Skin of body (tissue), 2 donors: Measurements from ENCODE around the gene CXCR6. TPM values are rescaled to one million over a fixed set of nuclear protein-coding genes. Genes with fewer than 3 reads are reported as not detected.

Experiments used
- DNase-seq: peaks from one replicate; lab custom pipeline; 2025; lab: John Stamatoyannopoulos, UW
- total RNA-seq: library from RNA; depleted of rRNA; stranded (reverse); fragments of >200 nt; gene quantifications from one replicate; pipeline ENCODE4 v1.2.3, GENCODE V29; 2014

CXCR6 gene
- 0.39 TPM for total RNA-seq

DNA sequence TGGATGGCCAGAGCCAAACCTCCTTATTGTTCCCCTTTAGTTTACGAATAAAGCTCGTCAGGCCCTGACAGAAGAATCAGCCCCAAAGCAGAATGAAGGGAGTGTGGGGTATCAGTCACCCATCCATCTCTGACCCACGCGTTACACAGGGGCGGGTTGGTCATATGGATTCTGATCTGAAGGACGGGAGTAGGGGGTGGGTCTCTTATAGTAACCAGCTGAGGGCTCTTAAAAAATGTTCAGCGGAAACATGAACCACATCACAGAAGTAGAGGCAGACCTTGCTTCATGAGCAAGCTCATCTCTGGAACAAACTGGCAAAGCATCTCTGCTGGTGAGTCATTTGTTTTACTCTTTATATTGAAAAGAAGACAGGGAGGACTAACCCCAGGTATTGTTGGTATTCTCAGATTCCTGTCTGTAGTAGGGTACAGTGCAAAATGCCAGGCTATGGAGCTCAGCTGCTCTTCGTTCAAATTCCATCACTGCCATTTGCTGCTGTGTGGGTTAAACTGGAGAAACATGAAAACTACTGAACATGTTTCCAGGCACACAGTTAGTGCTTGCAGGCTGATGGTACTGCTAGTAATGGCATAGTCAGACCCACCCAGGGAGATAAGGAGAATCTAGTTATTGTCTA is at the start of gene CXCR6:
CXCR6 (plus strand) TSS at position 258 of the 640 bp plus-strand sequence. CDS start 3,018 bp downstream, outside the sequence.
- no peak for DNase-seq

DNA sequence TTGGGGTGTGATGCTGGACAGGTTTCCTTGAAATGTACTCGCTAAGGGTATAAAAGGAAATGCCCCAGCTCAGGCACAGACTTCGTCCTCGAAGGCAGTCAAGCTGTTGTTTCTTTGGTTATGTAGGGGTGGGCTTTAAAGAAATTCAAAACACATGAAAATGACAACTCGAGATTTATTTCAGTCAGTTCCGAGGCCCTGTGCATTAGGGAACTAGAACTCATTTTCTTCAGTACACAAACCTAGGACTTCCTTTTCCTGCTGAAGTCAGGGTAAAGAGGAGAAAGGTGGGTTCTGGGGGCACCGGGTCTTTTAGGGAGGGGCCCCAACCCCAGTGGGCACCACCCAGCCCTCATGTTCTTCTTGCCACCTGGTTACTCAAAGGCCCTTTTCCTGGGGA is 49.2 kb upstream of the CXCR6 start:
- DNase-seq, result no peak

DNA sequence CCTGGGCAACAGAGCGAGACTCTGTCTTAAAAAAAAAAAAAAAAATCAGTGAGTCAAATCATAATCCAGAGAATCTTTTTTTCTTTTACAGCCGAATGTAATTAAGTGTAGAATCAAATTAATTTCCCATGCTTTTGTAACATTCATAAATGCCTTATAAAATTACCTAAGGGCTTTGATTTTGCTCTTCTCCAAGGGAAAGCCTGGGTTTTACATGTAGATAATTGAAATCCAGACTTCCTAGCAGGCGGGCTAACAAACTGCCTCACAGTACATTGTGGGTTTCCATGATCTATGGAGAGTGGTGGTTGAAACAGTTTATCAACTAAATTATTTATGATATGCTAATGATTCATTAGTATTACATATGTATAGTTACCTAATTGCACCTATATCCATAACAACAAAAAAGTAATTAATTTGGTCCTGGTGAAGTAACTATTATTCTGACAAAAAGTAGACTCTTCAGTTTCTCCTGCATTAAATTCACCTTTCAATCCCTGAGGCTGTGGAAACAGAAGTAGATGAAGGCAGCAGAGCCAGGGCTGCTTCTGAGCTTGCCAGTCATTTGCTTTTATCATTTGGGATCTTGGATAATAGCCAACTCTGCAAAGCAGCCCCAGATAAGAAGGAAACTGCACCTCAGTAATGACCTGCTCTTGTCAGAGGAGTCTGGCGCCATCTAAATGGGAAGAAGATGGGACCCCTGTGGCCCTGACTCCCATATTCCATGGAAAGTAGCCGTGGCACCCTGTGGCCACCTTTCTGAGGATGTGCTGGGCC is 47.4 kb upstream of the CXCR6 start:
- no peak for DNase-seq

DNA sequence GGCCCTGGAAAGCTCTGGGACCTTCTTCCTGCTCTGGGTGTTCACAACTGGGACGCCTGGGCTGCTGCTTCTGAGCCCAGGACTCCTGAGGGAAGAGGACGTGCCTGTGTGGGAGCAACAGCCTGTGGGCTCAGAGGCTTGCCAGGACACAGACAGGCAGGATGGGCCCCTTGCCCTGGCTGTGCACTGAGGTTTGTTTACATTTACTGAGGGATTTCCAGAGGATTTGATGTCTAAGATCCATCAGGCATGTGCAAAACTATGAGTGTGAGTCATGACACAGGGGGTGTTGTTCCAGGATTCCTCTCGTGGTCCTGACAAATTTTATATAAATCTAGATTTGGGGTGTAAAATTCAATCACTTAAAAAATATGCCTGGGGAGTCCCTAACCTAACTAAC is 46.3 kb upstream of the CXCR6 start:
- DNase-seq, result no peak

DNA sequence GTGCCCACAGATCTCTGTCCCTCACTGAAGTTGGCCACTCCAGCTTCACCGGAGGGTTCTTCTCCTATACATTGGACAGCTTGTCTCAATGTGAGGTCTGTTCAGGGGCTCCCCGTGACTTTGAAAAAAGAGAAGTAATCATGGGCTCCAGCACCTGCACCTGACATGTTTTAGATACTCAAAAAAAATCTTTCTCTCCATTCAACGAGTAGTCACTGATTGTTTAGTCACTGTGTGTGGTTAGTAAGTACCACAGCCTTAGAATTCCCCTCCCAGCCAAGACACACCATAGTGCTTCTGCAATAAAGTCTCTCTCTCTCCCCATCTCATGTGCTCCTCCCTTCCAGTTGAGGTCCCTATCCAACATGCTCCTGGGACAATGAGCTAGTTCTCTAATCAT is 38.3 kb upstream of the CXCR6 start:
- DNase-seq, result no peak

DNA sequence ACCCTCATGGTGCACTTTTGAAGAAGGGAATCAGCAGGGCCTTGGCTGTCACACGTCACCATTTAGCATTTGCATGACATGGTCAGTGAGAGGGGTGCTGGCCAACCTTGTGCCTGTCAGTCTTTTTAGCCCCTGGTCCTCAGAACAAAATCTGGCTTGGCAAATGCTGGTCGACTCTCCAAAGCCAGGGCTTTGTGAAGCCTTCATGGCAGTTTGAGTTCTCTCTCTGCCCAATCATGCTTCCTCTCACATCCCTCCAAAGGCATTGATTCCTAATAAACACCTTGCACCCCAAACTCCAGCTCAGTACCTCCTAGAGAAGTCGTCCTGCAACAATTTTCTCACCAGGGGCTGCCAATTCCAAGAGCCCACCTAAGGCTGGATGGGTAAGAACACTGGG is 37.5 kb upstream of the CXCR6 start:
- DNase-seq, result no peak

DNA sequence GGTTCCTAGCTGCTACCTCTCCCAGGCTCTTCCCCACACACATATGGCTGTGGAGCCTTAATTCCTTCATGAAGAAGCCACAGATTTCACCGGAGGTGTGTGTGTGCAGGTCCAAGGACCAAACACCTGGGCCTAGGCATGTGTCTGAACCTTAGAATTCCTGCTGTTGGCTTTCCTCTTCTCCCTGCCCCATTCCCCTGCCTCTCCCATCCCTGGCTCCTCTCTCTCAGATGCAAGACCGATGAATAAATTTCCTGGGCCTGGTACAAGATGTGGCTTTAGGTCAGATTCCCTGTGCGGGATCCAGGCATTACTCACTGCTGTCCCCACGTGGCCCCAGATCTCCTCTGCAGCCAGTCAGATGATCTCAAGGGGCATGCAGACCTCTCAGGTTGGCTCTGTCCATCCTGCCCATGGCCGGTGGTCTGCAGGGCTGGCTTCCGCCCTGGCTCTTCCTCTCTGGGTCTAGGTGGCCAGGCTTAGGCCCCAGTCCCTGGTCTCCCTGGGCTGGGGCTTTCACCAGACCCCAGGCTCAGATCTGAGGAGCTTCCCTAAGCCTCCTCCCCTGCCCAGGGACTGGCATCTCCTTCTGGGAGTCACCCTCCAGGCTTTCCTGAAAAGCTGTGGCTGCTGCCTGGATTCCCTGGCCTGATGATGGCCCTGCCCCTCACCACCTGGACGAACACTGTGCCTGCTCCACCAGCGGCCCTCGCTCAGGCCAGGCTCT is 36.4 kb upstream of the CXCR6 start:
- no peak for DNase-seq

DNA sequence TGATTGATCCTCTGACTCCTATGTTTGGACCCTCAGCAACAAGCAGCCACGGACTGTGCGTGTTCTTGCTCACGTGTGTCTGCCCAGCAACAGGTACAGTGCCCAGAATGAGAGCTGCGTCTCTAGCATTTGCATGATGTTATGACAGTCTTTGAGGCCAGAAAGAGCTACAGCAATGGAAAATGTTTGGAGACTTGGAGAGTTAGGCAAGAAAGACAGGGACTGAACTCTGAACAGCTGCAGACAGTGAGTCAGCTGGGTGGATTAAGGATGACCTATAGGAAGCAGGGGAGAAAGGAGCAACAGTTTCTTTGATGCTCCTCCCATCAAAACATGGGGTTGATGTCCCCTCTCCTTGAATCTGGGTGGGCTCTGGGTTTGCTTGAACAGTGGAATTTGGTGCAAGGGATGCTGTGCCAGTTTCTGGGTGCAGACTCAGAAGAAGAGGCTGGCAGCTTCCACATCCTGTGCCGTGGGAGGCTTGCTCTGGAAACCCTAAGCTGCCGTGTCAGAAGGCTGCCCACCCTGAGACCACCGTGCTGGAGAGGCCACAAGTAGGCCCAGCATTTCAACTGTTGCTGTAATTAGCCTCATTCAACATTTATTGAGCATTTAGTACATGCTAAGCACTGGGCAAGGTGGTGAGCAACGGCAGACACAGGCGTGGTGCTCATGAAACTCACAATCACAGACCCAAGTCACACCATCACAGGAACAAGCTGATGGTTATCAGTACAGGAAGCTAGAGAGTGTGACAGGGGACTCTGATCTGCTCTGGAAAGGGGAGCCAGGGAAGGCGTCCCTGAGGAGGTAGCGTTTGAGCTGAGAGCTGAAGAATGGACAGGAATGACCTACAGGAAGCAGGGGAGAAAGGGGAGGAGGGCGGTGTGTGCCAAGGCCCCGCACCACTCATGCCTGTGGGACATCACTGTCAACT is 35.2 kb upstream of the CXCR6 start:
- DNase-seq, result no peak

DNA sequence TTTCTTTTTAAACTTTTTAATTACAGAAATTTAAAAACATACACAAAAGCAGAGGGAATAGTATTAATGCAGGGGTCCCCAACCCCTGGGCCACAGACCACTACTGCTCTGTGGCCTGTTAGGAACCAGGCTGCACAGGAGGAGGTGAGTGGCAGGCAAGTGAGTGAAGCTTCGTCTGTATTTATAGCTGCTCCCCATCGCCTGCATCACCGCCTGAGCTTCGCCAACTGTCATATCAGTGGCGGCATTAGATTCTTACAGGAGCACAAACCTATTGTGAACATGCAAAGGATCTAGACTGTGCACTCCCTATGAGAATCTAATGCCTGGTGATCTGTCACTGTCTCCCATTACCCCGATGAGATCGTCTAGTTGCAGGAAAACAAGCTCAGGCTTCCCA is 34.5 kb upstream of the CXCR6 start:
- DNase-seq, result no peak

DNA sequence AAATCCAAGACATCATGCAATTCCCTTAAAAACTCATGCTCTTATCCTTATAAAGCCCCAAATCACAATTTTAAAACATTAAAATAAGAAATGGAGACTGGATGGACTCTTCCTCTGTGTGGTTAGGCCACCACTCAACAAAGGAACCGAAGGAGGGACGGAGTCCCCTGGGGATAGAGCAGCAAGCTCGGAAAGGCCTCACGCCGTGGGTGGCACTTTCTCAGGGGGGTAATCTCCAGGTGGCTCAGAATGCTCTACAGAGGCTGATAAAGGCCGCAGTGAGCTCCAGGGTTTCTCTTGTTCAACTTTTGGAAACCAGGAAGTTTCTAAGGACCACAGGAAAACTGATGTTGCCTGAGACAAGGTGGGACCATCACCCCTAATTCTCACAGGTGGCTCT is 33.7 kb upstream of the CXCR6 start:
- no peak for DNase-seq

DNA sequence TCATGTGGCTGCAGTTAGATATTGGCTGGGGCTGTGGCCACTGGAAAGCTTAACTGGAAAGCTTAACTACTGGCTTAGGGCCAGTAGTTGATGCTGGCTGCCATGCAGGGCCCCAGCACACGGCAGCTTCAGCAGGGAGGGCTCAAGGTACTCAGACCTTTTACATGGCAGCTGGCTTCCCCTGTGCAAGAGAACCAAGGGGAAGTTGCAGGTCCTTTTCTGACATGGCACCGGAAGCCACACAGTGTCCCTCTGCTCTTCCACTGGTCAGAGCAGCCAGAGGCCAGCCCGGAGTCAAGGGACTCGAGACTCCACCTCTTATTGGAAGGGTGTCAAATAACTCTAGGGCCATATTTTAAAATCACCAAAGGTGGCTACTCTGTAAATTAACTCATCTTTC is 32.4 kb upstream of the CXCR6 start:
- no peak for DNase-seq

DNA sequence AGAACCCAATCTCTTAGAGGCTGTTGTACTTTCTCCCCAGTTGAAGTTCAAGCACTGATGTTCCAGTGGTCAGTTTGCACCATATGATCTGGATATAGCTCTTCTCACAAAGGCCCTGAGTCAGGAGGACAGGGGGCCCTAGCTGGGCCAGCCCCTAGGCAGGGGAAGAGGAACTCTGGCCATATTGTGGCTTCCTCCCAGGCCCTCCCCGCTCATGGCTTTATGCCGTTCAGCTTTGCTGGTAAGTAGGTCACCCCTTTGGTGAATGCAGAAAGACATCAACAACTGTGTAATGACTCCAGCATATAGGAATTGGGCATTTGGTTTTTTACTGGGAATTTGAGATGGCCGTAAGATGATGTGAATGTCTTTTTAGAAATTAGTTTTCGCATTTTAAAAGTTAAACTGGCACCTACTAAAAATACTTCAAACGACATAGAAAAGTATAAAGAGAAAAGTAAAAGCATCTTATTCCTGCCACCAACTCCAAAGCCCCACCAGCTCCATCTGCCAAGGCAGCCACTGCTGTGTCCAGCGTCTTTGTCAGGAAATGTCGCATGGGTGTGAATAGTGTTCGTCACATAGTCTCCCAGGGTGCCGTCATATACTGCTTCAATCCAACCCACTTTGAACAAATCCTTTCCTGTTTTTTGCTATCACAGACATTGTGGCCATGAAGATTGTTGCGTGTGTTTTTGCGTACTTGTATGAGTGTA is 31.6 kb upstream of the CXCR6 start:
- no peak for DNase-seq

DNA sequence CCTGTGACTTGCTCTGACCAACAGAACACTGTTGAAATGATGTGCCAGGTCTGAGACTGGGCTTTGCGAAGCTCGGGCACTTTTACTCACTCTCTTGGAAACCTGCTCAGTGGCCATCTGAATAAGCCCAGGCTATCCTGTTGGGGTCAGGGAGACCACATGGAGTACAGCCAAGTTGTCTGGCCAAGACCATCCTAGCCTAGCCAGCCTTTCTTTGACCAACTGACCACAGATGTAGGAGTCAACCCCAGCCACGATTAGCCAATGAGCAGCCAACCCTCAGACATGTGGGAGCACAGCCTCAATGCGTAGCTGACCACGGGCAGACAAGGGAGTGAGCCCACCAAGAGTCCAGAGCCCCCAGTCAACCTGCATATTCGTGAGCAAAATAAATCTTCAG is 30.8 kb upstream of the CXCR6 start:
- no peak for DNase-seq

DNA sequence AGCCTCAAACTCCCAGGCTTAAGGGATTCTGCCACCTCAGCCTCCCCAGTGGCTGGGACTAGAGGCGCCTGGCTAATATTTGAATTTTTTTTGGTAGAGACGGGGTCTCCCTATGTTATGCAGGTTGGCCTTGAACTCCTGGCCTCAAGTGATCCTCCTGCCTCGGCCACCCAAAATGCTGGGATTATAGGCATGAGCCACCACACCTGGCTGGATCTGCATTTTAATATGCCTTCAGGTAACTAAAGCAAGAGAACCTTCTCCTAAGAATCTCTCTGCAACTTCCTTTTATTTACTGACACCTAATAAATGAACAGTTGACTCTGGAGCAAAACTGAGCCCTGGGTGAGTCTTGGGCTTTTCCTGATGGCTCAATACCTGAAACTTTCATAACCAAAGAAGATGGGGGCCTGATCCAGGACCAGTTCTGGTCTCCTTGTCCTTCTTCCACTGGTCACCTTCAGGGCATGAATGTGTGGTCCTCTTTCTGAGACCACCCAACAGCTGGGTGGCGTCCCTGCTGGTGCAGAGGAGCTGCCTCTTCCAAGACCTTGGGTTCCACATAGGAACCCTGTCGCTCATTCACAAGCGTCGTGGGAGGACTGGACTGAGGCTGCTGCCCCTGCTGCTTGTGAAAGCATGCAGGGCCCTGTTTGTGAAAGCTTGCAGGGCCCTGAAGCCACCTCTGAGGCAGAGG is 28.8 kb upstream of the CXCR6 start:
- no peak for DNase-seq

DNA sequence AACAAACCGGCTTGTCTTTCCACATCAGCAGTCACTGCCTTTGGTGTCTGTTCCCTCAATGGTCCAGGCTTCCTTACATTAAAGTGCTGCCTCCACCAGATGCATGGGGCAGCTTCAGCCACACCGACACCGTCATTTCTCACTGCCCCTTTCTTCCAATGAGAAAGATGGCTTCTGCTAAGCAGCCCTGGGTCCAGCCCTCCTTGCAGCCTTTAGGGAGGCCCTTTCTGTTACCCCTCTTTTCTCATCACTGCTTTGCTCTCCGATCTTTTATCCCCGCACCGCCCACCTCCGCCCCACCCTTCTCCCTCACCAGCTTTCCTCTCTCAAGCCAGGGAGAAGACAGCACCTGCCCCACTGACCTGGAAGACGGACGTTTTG is 28.2 kb upstream of the CXCR6 start:
- no peak for DNase-seq

DNA sequence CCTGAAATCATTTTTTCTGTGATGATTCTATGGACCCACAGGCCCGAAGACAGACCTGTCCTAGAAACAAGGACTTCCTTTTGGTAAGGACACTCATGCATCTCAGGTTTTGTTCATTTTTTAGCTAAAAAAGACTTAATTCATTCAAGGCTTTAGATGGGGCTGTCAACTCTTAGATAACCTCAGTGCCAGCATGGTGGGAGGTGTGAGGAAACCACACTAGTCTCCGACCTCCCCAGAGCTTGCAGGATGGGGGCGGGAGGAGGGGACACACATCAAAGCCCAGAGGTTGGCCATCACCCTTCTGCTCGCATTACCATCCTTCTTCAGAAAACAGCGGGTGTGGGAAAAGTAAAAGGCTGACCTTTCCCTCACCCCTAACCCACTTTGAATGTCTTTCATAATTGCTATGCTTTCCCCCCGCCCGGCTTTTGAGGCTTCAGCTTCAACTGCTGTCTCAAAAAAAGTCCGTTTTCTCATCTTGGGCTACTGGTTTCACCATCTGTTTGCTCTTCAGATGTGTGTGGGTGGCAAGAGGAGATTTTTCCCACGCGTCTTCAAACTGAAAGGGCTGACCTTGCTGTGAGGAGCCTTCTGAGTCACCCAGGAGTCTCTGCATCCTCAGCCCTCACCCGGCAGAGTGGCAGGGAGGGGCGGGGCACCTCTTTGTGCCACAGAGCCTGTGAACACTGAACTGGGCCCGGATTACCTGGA is 27.6 kb upstream of the CXCR6 start:
- no peak for DNase-seq

DNA sequence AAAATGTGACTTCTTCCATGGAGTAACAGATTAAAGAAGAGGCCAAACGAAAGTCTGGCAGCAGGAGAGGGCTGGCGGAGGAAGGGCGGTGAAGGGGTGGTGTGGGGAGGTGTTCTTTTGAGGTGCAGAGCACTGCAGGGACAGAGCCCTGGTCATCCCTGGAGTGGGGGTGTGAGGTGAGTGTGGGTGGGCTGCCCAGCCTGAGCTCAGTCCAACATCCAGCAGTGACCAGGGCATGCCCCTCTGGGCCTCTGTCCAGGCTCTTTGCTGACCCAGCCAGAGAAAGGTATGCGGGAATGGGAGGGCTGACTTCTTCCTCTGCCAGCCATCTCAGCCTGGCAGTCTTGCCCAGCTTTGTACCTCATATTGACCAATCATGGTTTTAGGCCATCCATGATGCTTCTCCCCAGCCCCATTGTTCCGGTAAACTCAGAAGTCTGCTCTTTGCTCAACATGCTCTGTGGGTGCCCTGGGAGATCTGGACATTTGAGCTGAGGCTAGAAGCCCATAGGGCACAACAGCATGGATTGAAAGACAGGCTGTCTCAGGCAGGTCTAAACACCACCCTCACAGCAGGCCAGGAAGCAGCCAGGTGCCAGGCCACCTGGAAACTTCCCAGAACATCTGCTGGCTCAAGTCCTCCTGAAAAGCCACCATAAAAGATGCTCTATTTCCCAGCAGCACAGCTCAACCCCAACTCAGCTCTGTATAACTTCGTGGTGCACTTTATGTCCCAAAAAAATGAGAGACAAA is 25.9 kb upstream of the CXCR6 start:
- DNase-seq, result no peak

DNA sequence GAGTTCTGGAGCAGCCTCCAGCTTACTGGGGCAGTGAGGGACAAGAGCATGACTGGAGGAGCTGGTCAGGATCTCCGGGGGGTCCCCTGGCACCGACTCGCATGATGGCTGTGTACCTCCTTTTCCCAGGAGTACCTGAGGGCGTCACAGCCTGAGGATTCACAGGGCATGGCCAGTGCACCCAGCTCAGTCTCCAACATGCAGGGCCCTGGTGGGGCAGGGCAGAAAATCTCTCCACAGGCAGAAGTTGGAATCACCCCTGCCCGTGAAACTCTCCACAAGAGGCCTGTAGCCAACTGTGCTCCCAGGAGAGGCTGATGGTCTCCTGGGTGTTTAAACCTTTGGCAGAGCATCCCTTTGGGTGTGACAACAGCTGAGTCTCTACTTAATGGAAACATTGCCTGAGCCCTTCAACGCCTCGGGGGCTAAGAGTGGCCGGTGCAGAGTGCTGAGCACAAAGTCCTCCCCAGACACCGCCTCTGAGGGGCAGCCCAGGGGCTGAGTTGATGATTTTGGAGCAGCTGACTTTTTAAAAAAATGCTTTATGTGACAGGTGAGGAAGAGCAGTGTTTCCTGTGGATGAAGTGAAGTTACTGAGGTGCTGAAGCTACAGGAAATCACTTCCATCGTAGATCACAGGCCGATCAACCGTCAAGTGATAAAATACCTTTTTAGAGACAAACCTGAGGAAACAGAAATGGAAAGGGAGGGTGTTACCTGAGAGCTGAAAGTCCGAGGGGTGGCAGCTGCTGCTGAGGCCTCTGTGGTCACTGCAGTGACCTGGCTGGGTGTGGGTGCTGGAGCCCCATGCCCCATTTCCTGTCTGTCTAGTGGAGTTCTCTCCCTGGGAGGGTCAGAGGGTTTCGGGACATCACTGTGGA is 21.9 kb upstream of the CXCR6 start:
- no peak for DNase-seq
